Loucy (cell line): ENCODE data around the gene PLD5.
"Not testable (repeated sequence)": the region's sequence is repeated elsewhere in the genome, so short reads cannot be mapped to it uniquely, and the experiment has no call there.

Source experiments
- H2AFZ ChIP-seq: fragments of 200-600 bp; sonication (generic); 2 replicates; pipeline ENCODE4 v1.6.0; 2016; ENCODE audit warnings: antibody characterized with exemption, mild to moderate bottlenecking, low read length, moderate library complexity
- H3F3A ChIP-seq: fragments of 200-600 bp; 2 replicates; pipeline ENCODE4 v1.6.0; 2016; ENCODE audit warnings: antibody characterized with exemption, low read depth, mild to moderate bottlenecking
- H3K27me3 ChIP-seq: fragments of 200-600 bp; sonication (generic); 2 replicates; pipeline ENCODE4 v1.6.1; 2014; ENCODE audit warnings: low read length, mild to moderate bottlenecking; ENCODE audit not compliant: insufficient read depth, poor library complexity, severe bottlenecking
- H3K36me3 ChIP-seq: fragments of 200-600 bp; sonication (generic); 2 replicates; pipeline ENCODE4 v1.6.1; 2016; ENCODE audit warnings: low read length; ENCODE audit not compliant: insufficient read depth
- H3K4me1 ChIP-seq: fragments of 200-600 bp; sonication (generic); 2 replicates; pipeline ENCODE4 v1.5.1; 2014; ENCODE audit warnings: low read length, mild to moderate bottlenecking; ENCODE audit not compliant: insufficient read depth, poor library complexity, severe bottlenecking
- H3K4me2 ChIP-seq: fragments of 200-600 bp; sonication (generic); 2 replicates; pipeline ENCODE4 v1.6.0; 2014; ENCODE audit warnings: antibody characterized with exemption, low read length, low read depth, mild to moderate bottlenecking; ENCODE audit not compliant: poor library complexity, severe bottlenecking
- H3K4me3 ChIP-seq: fragments of 200-600 bp; sonication (generic); 2 replicates; pipeline ENCODE4 v1.5.1; 2014; ENCODE audit warnings: low read length, mild to moderate bottlenecking, mixed read lengths; ENCODE audit not compliant: poor library complexity, severe bottlenecking
- H3K79me2 ChIP-seq: fragments of 200-600 bp; sonication (generic); 2 replicates; pipeline ENCODE4 v1.6.1; 2014; ENCODE audit warnings: low read length; ENCODE audit not compliant: insufficient read depth
- H3K9ac ChIP-seq: fragments of 200-600 bp; sonication (generic); 2 replicates; pipeline ENCODE4 v1.6.0; 2014; ENCODE audit warnings: mild to moderate bottlenecking, low read depth, low read length, moderate library complexity; ENCODE audit not compliant: poor library complexity, severe bottlenecking
- H3K9me2 ChIP-seq: fragments of 200-600 bp; sonication (generic); replicated peaks from 2 replicates; pipeline ENCODE4 v1.6.1; 2016; ENCODE audit warnings: low read depth, low read length, mixed read lengths
- H3K9me3 ChIP-seq: fragments of 200-600 bp; sonication (generic); 2 replicates; pipeline ENCODE4 v1.6.1; 2014; ENCODE audit warnings: mild to moderate bottlenecking, antibody characterized with exemption, low read length, low read depth; ENCODE audit not compliant: insufficient read depth
- H4K20me1 ChIP-seq: fragments of 200-600 bp; sonication (generic); 2 replicates; pipeline ENCODE4 v1.6.0; 2014; ENCODE audit warnings: antibody characterized with exemption, low read length, mild to moderate bottlenecking; ENCODE audit not compliant: insufficient read depth, poor library complexity, severe bottlenecking
- CTCF ChIP-seq: fragments of 200-600 bp; sonication (generic); conservative IDR thresholded peaks from 2 replicates; pipeline ENCODE4 v1.5.1; 2014; ENCODE audit warnings: mild to moderate bottlenecking, antibody characterized with exemption, low read length
- EZH2phosphoT487 ChIP-seq: fragments of 200-600 bp; IDR thresholded peaks from 2 replicates; pipeline ENCODE4 v1.6.1; 2018; ENCODE audit warnings: antibody characterized with exemption, mild to moderate bottlenecking, moderate library complexity, borderline replicate concordance

Gene PLD5

GRCh38 chr1:242100921-242101320 is 423.6 kb downstream of the PLD5 start:
- Histone ChIP-seq H3K4me3 (no peak overlapping the region), H3F3A (no peaks in the 10 kb centered on the region), H3K4me1 (no peaks in the 10 kb centered on the region), H2AFZ (no peak overlapping the region), H3K9me2 (no peaks in the 10 kb centered on the region), H3K4me2 (no peak overlapping the region), H3K9me3 (no peaks in the 10 kb centered on the region), H3K79me2 (no peaks in the 10 kb centered on the region), H4K20me1 (no peaks in the 10 kb centered on the region), H3K27me3 (no peaks in the 10 kb centered on the region), H3K9ac (no peak overlapping the region), H3K36me3 (no peaks in the 10 kb centered on the region)
- TF ChIP-seq EZH2phosphoT487, result no peak
- no peak for TF ChIP-seq CTCF

GRCh38 chr1:242097283-242097682 is 427.2 kb downstream of the PLD5 start:
- not testable (repeated sequence) for H3K79me2 ChIP-seq, H3K4me2 ChIP-seq, H3K4me1 ChIP-seq, H4K20me1 ChIP-seq, H3K27me3 ChIP-seq, H3K9me3 ChIP-seq, H3F3A ChIP-seq, H3K36me3 ChIP-seq, H2AFZ ChIP-seq, H3K4me3 ChIP-seq, H3K9ac ChIP-seq, H3K9me2 ChIP-seq

- Histone ChIP-seq H3F3A (no peaks in the 10 kb centered on the region), H3K4me3 (no peak overlapping the region), H2AFZ (no peak overlapping the region), H3K4me2 (no peak overlapping the region), H3K79me2 (no peaks in the 10 kb centered on the region), H3K9me3 (no peaks in the 10 kb centered on the region), H3K9me2 (no peaks in the 10 kb centered on the region), H3K4me1 (no peaks in the 10 kb centered on the region), H3K36me3 (no peaks in the 10 kb centered on the region), H4K20me1 (no peaks in the 10 kb centered on the region), H3K27me3 (no peaks in the 10 kb centered on the region), H3K9ac (no peak overlapping the region)
- TF ChIP-seq CTCF (no peak), EZH2phosphoT487 (no peak)
Measured at GRCh38 chr1:242093116-242093515, 431.4 kb downstream of the PLD5 start.

GRCh38 chr1:242089911-242090310 is 434.6 kb downstream of the PLD5 start:
- Histone ChIP-seq H3K9me3 (no peaks in the 10 kb centered on the region), H3K4me1 (no peaks in the 10 kb centered on the region), H3K4me3 (no peak overlapping the region), H3K9me2 (no peaks in the 10 kb centered on the region), H3K27me3 (no peaks in the 10 kb centered on the region), H2AFZ (no peak overlapping the region), H3F3A (no peaks in the 10 kb centered on the region), H3K36me3 (no peaks in the 10 kb centered on the region), H3K79me2 (no peaks in the 10 kb centered on the region), H3K4me2 (no peak overlapping the region), H3K9ac (no peak overlapping the region), H4K20me1 (no peaks in the 10 kb centered on the region)
- TF ChIP-seq EZH2phosphoT487 (no peak), CTCF (no peak)
